HG02840 (cell line): ENCODE measurements around the gene IGFBP7.

ENCODE experiments used
- ATAC-seq: cut with Tn5 transposase; IDR thresholded peaks from one replicate; pipeline ENCODE4 v1.9.1; 2021; ENCODE audit warnings: mild to moderate bottlenecking, moderate library complexity, moderate number of reproducible peaks; ENCODE audit not compliant: unreplicated experiment, low FRiP score

Gene IGFBP7

DNA sequence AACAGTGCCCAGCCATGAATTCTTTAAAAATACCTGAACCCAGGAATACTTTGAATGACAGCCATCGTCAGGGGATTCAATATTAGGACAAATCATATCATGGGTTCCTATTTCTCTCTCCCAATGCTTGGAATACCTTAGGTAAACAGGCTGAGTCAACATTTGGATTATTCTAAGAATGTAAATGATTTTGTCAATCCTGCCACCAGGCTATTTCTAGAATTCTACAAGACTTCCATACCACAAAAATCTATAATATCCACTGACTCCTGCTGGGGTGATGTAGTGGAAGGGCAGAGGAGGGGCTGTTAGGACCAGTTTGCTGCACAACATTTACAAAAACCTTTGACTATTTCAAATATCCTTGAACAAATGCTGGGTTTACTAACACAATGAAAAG lies 65.2 kb downstream of the IGFBP7 start:
- no peak for ATAC-seq

DNA sequence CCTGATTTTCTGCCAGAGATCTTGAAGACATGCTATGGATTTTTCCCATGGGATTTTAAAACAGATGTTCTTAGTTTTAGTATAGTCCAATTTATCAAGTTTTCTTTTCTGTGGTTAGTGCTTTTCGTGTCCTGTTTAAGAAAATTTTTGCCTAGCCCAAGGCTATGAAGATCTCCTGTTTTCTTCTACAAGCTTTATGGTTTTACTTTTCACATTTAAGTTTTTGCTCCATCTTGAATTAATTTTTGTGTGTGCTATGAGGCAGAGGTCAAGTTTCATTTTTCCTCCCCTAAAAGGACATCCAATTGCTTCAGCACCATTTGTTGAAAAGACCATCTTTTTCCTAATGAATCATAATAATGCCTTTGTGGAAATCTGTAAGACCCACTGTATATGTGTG lies 65.9 kb downstream of the IGFBP7 start:
- no peak for ATAC-seq

DNA sequence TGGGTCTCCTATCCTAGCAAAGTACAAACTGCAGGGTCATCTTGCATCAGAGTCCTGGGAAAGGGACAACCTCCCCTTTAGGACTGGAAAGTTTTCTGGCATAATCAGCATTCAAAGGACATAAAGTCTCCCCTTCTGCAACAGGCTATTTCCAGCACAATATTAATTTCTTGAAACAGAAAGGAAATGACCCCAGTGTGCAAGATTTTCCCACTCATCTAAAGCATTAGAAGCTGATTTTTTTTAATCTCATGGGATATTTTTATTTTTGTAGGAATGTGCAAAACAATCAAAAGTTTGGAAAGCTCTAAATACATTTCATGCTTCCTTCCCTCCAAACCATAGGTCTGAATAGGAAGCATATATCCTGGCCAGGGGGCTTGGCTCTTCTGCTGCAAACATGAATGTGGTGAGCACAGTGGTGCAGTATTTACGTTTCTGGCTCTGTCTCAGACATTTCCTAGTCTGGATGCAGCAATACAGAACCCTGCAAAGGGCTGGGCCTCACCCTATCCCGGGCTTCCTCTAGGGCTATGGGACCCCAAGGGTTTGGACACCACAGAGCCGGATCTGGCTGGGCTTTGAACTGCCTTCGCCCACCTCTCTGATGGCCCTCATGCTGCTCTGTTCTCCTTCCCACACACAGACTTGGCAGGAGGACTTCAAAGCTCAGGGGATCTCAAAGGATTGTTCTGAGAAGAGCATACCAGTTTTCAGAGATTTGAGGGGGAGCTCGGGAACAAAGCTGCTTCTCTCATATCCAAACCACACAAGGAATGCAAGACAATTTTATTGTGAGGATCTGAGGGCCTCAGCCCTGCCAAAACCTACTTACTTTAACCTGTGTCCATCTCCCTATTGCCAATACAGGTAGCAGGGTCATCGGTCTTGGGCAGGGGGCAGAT lies 66.6 kb downstream of the IGFBP7 start:
- ATAC-seq = no peak

DNA sequence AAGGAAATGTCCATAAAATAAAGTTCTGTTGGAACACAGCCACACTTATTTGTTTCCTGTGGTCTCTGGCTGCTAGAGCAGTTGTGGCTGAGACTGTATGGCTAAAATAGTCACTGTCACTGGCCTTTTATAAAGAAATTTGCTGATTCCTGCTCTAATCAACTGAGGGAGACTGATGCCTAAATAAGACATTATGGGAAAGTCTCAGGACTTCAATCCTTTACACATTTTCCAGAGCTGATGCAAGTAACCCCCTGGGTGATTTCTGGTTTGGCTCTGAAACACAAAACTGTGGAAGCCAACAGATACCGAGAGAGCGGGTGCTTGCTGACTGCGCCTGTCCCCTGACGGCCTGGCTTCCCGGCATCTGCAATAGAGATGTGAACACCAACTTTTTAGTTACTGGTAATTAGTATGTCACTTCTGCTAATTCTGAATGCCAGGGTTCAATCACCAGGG lies 67.4 kb downstream of the IGFBP7 start:
- ATAC-seq = no peak

DNA sequence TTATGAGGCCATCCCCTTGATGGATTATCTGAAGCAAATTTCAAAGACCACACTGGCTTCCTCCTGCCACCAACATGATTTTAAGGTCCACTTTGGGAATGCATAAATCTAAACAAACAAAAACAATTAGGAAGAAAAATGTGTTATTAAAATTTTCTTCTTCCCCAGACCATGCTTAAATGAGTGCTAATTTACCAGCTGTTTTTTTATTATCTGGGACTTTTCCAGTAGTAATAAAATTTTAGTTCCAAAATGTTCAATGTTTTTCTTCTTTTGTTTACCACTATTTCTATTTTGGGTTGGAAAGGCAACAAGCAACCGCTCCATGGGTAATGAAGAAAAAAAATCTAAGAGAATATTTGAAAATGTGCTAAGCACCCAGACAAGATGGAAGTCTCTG lies 69.2 kb downstream of the IGFBP7 start:
- no peak for ATAC-seq

DNA sequence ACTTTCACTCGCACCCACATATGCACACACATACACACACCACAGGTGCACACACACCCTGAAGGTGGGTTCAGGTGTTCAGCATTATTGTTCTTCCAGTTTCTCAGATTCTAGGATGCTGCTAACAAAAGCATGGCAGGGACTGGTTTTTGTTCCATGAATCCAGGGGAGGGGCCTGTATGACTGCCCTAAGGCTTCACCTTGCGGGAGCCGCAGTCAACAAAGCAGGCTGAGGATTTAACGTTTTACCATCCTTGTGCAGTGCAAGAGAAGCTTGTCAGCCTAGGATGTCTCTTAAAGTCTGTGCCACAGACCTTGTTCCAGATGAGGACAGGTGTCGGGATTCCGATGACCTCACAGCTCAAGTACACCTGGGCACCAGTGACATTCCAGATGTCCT lies 69.7 kb downstream of the IGFBP7 start:
- ATAC-seq = no peak

DNA sequence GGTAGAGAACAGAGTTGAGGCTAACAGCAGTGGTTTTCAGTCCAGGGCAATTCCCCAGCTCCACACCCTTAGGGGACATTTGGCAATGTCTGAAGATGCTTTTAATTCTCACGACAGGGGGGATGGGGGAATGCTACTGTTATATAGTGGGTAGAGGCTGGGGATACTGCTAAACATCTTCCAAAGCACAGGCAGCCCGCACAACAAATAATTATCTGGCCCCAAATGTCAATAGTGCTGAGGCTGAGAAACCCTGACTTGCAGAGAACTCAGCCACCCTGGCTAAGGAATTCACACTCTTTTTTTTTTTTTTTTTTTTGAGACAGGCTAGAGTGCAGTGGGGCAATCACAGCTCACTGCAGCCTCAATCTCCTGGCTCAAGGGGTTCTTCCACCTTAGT lies 70.8 kb downstream of the IGFBP7 start:
- no peak for ATAC-seq

DNA sequence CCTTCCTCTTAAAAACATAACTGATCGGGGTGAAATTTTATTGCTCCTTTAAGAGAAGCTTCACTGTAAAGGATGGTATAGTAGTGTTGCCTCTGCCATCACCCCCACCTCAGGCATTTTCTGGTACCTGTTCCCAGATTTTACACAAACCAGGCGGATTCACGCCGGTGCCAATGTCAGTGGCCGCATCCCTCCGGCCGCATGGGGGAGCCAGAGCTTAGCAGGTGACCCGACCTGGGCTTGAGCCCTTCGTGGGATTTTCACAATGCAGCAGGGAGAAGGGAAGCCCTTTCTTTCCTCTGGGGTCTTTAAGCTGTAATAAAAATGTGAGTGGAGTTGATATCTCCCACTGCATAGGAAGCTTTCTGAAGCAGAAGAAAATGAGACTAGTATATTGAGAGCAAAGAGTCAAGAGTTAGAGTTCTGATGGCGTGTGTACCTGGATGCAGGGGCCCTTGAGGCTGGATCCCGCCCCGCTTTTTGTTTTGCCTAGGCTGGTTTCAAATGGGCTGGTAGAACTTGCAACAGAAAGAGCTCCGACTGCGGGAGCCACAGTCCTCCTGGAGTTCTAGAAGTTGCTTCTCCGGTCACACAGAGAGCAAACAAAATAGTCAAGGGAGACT lies 72.1 kb downstream of the IGFBP7 start:
- no peak for ATAC-seq

DNA sequence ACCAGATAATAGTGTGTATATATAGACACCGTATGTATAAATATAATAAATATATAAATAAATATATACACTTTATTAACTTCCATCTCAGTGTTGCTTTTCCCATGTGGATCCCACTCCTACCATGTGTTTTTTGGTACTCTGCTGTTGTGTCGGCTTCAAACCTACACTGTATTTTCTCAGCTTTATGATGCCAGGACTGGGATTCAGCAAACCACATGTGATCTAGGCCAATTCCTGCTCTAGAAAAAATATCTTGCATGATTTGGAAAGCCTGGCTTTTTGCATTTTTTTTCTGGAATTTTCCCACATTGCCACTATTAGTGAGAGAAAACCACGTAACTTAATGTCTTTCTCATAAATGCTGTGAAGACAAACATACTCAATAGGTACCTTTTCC lies 75.7 kb downstream of the IGFBP7 start:
- no peak for ATAC-seq

DNA sequence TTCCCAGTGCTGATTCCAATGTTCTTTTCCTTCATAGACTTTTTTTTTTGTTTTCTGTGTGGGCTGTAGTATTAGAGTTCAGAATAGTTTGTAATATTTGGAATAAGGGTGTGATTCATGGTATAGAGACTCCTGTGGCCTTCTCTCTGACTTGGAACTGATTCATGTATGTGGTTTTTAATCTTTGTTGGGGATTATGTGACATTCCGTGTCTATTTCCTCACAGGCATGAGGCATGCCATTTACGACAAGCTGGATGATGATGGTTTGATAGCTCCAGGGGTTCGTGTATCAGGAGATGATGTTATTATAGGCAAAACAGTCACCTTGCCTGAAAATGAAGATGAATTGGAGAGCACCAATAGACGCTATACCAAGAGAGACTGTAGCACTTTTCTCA lies 87.1 kb downstream of the IGFBP7 start:
- ATAC-seq = no peak

DNA sequence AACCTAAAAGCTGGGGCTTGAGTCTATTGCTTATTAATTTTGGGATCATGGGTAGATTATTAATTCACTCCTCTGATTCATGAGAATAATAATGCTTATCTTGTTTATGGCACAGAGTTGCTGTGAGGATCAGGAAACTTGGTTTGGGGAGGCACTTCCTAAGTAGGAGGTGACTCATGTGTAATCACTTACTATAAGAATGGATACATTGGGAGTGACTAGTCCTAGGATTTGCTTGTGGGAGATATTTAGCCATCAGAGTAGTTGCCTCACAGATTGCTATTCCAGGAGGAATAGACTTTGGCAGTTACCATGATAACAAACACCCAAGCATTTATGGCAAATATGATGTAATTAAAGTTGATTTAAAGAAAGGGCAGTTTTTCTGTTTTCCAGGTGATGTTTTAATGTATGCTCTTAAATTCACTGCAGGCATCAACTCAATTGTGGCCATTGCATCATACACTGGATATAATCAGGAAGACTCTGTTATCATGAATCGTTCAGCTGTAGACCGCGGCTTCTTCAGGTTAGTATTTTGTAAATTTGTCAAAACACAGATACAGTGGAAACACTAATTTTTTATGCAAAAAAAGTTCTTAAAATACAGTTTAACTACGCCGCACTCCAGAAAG lies 89.6 kb downstream of the IGFBP7 start:
- no peak for ATAC-seq

DNA sequence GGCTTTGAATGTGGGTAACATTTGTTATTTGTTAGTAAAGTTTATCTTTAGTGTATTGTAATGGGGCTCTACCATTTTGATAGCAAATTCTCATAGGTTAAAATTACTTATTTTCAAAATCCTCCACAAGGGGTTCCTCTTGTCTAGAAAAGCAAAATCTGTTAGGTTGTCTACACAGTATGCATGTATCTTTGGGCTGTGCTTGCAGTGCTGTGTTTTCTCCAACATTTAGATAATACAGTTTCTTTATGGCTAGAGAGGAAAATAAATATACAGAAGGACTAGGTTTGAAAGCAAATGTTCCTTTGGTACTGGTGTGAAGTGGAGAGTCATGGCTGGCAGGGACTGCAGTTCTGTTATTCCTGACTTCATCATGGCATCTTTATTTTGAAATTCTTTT lies 91.2 kb downstream of the IGFBP7 start:
- ATAC-seq = no peak

DNA sequence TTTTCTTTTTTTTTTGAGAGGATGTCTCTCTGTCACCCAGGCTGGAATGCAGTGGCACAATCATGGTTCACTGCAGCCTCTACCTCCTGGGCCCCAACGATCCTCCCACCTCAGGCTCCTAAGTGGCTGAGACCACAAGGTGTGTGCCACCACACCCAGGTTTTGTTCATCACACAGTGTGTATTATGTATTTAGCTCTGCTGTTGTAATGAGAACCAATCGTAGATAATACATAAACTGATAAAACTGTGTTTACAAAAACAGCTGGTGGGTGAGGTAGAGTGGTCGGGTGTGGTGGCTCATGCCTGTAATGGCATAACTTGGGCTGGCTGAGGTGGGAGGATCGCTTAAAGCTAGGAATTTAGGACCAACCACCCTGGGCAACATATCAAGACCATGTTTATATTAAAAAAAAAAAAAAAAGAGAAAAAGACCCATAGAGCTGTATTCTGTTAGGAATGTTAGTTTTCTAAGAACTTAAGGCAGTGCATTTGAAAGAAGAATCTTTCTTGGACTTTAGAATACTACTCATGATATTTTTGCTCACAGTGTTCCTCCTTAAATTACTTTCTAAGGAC lies 96.6 kb downstream of the IGFBP7 start:
- ATAC-seq = no peak

DNA sequence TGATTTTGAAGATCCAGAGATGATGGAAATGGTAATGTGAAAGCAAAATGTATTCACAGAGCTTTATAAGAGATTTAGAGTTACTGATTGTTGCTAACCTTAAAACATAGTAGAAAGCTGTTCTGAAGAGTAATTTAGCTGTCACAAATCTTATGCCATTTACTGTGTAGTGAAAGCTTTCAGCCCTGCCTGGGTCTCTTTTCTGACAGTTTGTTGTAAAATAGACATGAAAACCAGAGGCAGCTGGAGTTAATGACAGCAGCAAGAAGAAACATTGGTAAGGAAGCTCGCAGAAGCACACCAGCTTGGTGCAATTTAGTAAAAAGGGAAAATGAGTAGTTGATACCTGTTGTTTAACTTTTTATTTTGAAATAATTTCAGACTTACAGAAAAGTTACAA lies 110.4 kb downstream of the IGFBP7 start:
- ATAC-seq = no peak

DNA sequence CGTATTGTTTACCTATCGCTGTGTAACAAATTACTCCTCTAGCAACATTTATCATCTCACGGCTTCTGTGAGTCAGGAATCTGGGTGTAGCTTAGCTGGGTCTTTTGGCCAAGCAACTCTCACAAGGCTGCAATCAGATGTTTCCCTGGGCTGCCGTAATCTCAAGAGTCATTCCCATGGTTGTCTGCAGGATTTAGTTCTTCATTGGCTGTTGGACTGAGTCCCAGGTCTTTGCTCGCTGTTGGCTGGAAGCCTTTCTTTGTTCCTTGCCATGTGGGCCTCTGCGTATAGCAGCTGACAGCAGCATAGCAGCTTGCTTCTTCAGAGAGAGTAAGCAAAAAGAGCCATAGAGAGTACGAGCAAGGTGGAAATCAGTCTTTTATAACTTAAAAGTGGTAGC lies 114.7 kb downstream of the IGFBP7 start:
- no peak for ATAC-seq

DNA sequence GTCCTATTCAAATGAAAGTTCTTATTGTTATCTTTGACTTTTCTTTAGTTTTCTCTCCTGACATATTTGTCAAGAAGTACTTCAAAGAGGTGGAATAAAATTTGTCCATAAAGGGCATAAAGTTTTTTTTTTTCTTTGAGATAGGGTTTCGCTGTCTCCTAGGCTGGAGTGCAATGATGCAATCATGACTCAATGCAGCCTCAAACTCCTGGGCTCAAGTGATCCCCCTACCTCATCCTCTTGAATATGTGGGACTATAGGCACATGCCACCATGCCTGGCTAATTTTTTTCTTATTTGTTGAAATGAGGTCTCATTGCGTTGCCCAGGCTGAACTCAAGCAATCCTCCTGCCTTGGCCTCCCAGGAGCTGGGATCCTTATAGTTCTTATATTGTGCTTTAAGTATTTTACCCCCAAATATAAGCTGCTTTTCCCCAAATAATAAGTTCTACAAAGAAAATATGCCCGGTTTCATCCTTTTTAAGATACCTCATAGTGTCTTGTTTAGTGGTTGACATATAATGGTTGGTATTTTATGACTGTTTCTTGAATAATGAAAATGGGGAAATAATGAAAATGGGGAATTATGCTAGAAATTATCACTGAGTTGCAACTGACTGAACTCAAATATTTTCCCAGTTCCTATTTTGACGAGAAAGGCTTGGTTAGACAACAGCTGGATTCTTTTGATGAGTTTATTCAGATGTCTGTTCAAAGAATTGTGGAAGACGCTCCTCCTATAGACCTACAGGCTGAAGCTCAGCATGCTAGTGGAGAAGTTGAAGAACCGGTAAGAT lies 119.9 kb downstream of the IGFBP7 start:
- no peak for ATAC-seq

DNA sequence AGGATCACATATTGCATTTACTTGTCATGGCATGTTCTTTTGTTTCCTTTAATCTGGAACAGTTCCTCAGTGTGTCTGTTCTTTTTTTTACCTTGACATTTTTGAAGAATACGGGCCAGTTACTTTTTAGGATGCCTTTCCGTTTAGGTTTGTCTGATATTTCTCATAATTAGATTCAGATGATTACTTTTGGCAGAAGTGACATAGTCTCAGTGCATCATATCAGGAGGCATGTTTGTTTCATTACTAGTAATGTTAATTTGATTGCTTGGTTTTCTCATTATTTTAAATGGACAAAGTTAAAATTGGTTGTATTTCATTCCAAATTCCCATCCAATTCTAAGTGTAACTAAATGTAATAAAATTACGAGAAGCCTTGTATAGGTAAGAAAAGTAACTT lies 123.2 kb downstream of the IGFBP7 start:
- ATAC-seq = no peak

DNA sequence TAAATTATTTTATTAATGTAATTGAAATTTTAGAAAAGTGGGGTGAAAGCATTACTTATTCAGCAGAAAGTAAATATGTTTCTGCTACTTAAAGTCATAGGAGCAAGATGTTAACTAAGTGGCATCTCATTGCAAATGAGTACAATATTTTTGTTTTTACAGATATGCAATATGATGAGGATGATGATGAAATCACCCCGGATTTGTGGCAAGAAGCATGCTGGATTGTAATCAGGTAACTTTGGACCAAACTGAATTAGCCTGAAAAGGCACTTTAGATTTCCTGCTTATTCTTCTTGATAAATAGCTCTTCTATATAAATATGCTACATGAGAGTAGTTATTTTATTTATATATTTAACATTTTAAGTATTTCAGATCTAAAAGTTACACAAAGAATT lies 124.0 kb downstream of the IGFBP7 start:
- no peak for ATAC-seq

DNA sequence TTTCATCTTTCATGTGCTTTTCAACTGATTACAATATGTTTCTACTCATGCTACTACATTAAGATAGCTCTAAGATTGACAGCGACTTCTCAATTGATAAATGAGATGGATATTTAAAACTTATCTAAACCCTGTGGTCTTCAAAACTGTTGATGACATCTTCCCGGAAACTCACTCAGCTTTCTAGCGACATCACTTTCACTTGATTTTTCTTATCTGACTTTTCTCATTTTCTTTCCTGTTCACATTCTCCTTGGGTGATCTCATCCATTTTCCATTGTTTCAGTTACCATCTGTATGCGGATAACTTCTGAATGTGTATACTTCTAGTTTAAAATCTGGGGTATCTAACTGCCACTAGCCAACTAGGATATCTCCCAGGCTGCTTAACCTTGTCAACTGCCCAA lies 128.4 kb downstream of the IGFBP7 start:
- ATAC-seq = no peak
